Ascending aorta (tissue), 2 donors: ENCODE data around the gene CPXM2. TPM values are rescaled to one million over a fixed set of nuclear protein-coding genes. Genes with fewer than 3 reads are reported as not detected.

ENCODE experiments used
- DNase-seq, 2 donors: peaks; one replicate each; pipeline ENCODE4 v3.0.0-alpha.2; 2019; ENCODE audit warnings: low spot score in 2 of 2
- H3K27ac ChIP-seq, 2 donors: fragments of 200-600 bp; sonication (generic); one replicate each; pipeline ENCODE4 v1.5.1; 2016 to 2017; ENCODE audit warnings: mild to moderate bottlenecking in 1 of 2
- H3K27me3 ChIP-seq: fragments of 200-600 bp; sonication (generic); one replicate; pipeline ENCODE4 v1.5.1; 2017
- H3K36me3 ChIP-seq, 2 donors: fragments of 200-600 bp; sonication (generic); one replicate each; pipeline ENCODE4 v1.5.1; 2016
- H3K4me1 ChIP-seq, 2 donors: fragments of 200-600 bp; sonication (generic); one replicate each; pipeline ENCODE4 v1.5.1; 2016 to 2017; ENCODE audit warnings: mild to moderate bottlenecking in 1 of 2
- H3K4me3 ChIP-seq, 2 donors: fragments of 200-600 bp; sonication (generic); one replicate each; pipeline ENCODE4 v1.5.1; 2016 to 2017; ENCODE audit warnings: mild to moderate bottlenecking in 1 of 2
- H3K9me3 ChIP-seq, 2 donors: fragments of 200-600 bp; sonication (generic); one replicate each; pipeline ENCODE4 v1.5.1; 2016
- CTCF ChIP-seq, 3 experiments: fragments of 200-600 bp in 2 of 3; fragments of 450-650 bp in 1 of 3; sonication (generic) in 2 of 3; IDR thresholded peaks; one replicate each; pipeline ENCODE4 v1.5.1; 2016 to 2019; ENCODE audit warnings: antibody characterized with exemption in 3 of 3, mild to moderate bottlenecking in 1 of 3, moderate library complexity in 1 of 3
- intact Hi-C: fragments of 100-400 bp; cut with DNase I; formaldehyde crosslinking; loops from one replicate; pipeline ENCODE4 v1.15.1; 2023
- total RNA-seq: library from RNA; depleted of rRNA; stranded (reverse); fragments of >200 nt; gene quantifications from one replicate; pipeline ENCODE4 v1.1.0, GENCODE V29; 2016

Gene CPXM2
- total RNA-seq, 1 donor from 2014 or later, result 125 TPM

- Histone ChIP-seq H3K27ac (no peak overlapping the region), H3K27me3 (no peaks in the 10 kb centered on the region), H3K9me3 (no peaks in the 10 kb centered on the region), H3K36me3 (peaks cover 44 to 90% of the 10 kb centered on the region in 2 donors), H3K4me3 (no peak overlapping the region), H3K4me1 (no peaks in the 10 kb centered on the region)
- DNase-seq, result no peak
- TF ChIP-seq CTCF (IDR thresholded peaks at IDR 0.05), result no peak
- intact Hi-C loops, result no loop called here
Measured at GRCh38 chr10:123757853-123758252, 133.8 kb downstream of the CPXM2 start.

- H3K27me3 ChIP-seq, result no peaks in the 10 kb centered on the region
- DNase-seq, result no peak
- no peak overlapping the region for H3K4me3 ChIP-seq
- no peak overlapping the region for H3K27ac ChIP-seq
- TF ChIP-seq CTCF (IDR thresholded peaks at IDR 0.05), result no peak
- no peaks in the 10 kb centered on the region for H3K9me3 ChIP-seq
- intact Hi-C loops, result no loop called here
- peaks cover 54 to 89% of the 10 kb centered on the region in 2 donors for H3K36me3 ChIP-seq
- H3K4me1 ChIP-seq, result no peaks in the 10 kb centered on the region
Measured at GRCh38 chr10:123755061-123755460, 136.5 kb downstream of the CPXM2 start.

GRCh38 chr10:123754123-123754522 lies 137.5 kb downstream of the CPXM2 start:
- no peak overlapping the region for H3K4me3 ChIP-seq
- TF ChIP-seq CTCF (IDR thresholded peaks at IDR 0.05), result no peak
- DNase-seq, result no peak
- H3K9me3 ChIP-seq, result no peaks in the 10 kb centered on the region
- H3K27me3 ChIP-seq, result no peaks in the 10 kb centered on the region
- no peak overlapping the region for H3K27ac ChIP-seq
- peaks cover 54 to 88% of the 10 kb centered on the region in 2 donors for H3K36me3 ChIP-seq
- H3K4me1 ChIP-seq, result no peaks in the 10 kb centered on the region
- intact Hi-C loops, result no loop called here

GRCh38 chr10:123751342-123752134 lies 140.1 kb downstream of the CPXM2 start:
- no peak for TF ChIP-seq CTCF (IDR thresholded peaks at IDR 0.05)
- H3K4me3 ChIP-seq, result no peak overlapping the region
- H3K4me1 ChIP-seq, result no peaks in the 10 kb centered on the region
- no peaks in the 10 kb centered on the region for H3K27me3 ChIP-seq
- DNase-seq, result no peak
- no peak overlapping the region for H3K27ac ChIP-seq
- peaks cover 61 to 78% of the 10 kb centered on the region in 2 donors for H3K36me3 ChIP-seq
- no peaks in the 10 kb centered on the region for H3K9me3 ChIP-seq
- intact Hi-C loops, result no loop called here

- intact Hi-C loops, result no loop called here
- Histone ChIP-seq H3K4me1 (no peaks in the 10 kb centered on the region), H3K9me3 (no peaks in the 10 kb centered on the region), H3K27ac (no peak overlapping the region), H3K36me3 (peaks cover 60 to 78% of the 10 kb centered on the region in 2 donors), H3K27me3 (no peaks in the 10 kb centered on the region), H3K4me3 (no peak overlapping the region)
- DNase-seq, result no peak
- TF ChIP-seq CTCF (IDR thresholded peaks at IDR 0.05), result no peak
Measured at GRCh38 chr10:123750901-123751300, 140.7 kb downstream of the CPXM2 start.
